ENCODE results near the gene PLEKHH1.

Gene PLEKHH1

GRCh38 chr14:67630186-67630585 lies 97.1 kb downstream of the PLEKHH1 start:
- no peak for DNase-seq (ENCODE audit: low read depth in 2 of 2)

GRCh38 chr14:67630938-67631337 lies 97.8 kb downstream of the PLEKHH1 start:
- no peak for DNase-seq (ENCODE audit: low read depth in 2 of 2)

- DNase-seq (ENCODE audit: low read depth in 2 of 2) = no peak
Observed at GRCh38 chr14:67633451-67634147, 100.5 kb downstream of the PLEKHH1 start.

DNA sequence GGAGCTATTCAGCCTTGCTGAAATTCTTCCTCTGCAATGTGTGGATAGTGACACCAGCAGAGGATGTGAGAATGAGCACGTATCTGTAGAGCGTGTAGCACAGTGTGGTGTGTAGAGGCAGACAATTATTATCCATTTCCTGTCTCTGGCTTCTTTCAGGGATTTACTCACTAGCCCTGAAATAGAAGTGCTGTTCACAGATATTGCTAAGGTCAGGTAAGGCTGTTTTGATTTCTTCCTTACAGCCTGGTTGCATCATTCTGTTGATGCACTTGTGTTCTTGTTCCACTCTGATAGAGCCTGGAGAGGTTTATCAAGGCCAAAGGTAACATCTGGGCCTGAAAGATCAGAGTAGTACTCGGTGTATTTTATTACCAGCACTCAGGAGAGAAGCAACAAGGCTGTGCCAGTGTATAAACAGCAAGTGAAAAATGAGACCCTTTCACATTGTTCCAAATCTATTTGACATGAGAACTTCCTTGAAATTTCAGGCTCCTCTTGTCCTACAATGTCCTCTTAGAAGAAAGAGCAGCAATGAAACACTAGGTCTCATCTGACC lies 103.3 kb downstream of the PLEKHH1 start:
- DNase-seq (ENCODE audit: low read depth in 2 of 2) = peak; percentile 40 to 47

DNA sequence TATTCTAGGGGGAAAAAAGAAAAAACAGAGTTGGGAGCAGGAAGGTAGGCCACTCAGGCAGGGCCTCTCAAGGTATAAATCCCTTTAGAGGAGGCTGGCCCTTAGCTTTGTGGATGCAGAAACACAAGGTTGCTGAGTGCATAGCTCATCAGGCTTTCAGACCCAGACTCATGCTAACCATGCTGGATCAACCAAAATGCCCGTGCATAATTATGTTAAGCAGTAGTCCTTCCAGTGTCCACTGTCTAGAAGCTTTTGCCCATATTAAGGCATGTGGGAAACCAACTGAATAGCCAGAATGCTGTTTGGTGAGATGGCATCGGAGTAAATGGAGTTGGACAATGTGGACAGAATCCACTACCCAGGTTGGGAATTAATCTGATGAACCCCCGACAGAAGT lies 105.6 kb downstream of the PLEKHH1 start:
- no peak for DNase-seq (ENCODE audit: low read depth in 2 of 2)
